ENCODE results near the gene NKD2.

The NKD2 gene

GRCh38 chr5:1007221-1007680 is 1.4 kb upstream of the NKD2 start:
- DNase-seq (ENCODE audit: low spot score), result no peak
- no peak for TF ChIP-seq CTCF (IDR thresholded peaks at IDR 0.05; ENCODE audit: borderline replicate concordance, control extremely low read depth, extremely low read depth, insufficient read depth, missing control alignments)
- in situ Hi-C loops (cut with MboI; ENCODE audit: low sequenced_read_pairs, unreplicated experiment), result no loop called here

GRCh38 chr5:1007681-1008450 is 736 bp upstream of the NKD2 start:
- DNase-seq (ENCODE audit: low spot score), result no peak
- in situ Hi-C loops (cut with MboI; ENCODE audit: low sequenced_read_pairs, unreplicated experiment), result no loop called here
- no peak for TF ChIP-seq CTCF (IDR thresholded peaks at IDR 0.05; ENCODE audit: borderline replicate concordance, control extremely low read depth, extremely low read depth, insufficient read depth, missing control alignments)

GRCh38 chr5:1009359-1010180 is 968 bp downstream of the NKD2 start:
- no peak for TF ChIP-seq CTCF (IDR thresholded peaks at IDR 0.05; ENCODE audit: borderline replicate concordance, control extremely low read depth, extremely low read depth, insufficient read depth, missing control alignments)
- in situ Hi-C loops (cut with MboI; ENCODE audit: low sequenced_read_pairs, unreplicated experiment), result no loop called here
- no peak for DNase-seq (ENCODE audit: low spot score)

GRCh38 chr5:1010181-1010510 is 1.5 kb downstream of the NKD2 start:
- in situ Hi-C loops (cut with MboI; ENCODE audit: low sequenced_read_pairs, unreplicated experiment), result no loop called here
- DNase-seq (ENCODE audit: low spot score), result peak; percentile 68
- no peak for TF ChIP-seq CTCF (IDR thresholded peaks at IDR 0.05; ENCODE audit: borderline replicate concordance, control extremely low read depth, extremely low read depth, insufficient read depth, missing control alignments)

GRCh38 chr5:1010641-1011046 is 2.0 kb downstream of the NKD2 start:
- TF ChIP-seq CTCF (IDR thresholded peaks at IDR 0.05; ENCODE audit: borderline replicate concordance, control extremely low read depth, extremely low read depth, insufficient read depth, missing control alignments), result no peak
- in situ Hi-C loops (cut with MboI; ENCODE audit: low sequenced_read_pairs, unreplicated experiment), result no loop called here
- no peak for DNase-seq (ENCODE audit: low spot score)

GRCh38 chr5:1011226-1011631 is 2.6 kb downstream of the NKD2 start:
- TF ChIP-seq CTCF (IDR thresholded peaks at IDR 0.05; ENCODE audit: borderline replicate concordance, control extremely low read depth, extremely low read depth, insufficient read depth, missing control alignments), result peak; percentile 47
- peak; percentile 84 for DNase-seq (ENCODE audit: low spot score)
- in situ Hi-C loops (cut with MboI; ENCODE audit: low sequenced_read_pairs, unreplicated experiment), result no loop called here

Data from GM13976 (cell line).